C4-2B (cell line): ENCODE results near the gene DHRS9.

Experiments used
- H3K27ac ChIP-seq: fragments of 450-650 bp; 2 replicates; pipeline ENCODE4 v1.5.1; 2017
- CTCF ChIP-seq: fragments of 450-650 bp; conservative IDR thresholded peaks from 2 replicates; pipeline ENCODE4 v1.5.1; 2017; ENCODE audit warnings: mild to moderate bottlenecking
- ZFX ChIP-seq: fragments of 450-650 bp; IDR thresholded peaks from 2 replicates; pipeline ENCODE4 v1.6.1; 2017

Gene DHRS9

GRCh38 chr2:169035887-169036286 lies 33.5 kb upstream of the DHRS9 start:
- TF ChIP-seq ZFX (no peak), CTCF (no peak)
- H3K27ac ChIP-seq = no peak overlapping the region

GRCh38 chr2:169036736-169037440 lies 32.5 kb upstream of the DHRS9 start:
- TF ChIP-seq ZFX (no peak), CTCF (no peak)

GRCh38 chr2:169038338-169038757 lies 31.0 kb upstream of the DHRS9 start:
- TF ChIP-seq CTCF = no peak
- TF ChIP-seq ZFX = no peak
- H3K27ac ChIP-seq = no peak overlapping the region

More at GRCh38 chr2:169036736-169037440, 32.5 kb upstream of the DHRS9 start:
- no peak overlapping the region for H3K27ac ChIP-seq

- TF ChIP-seq CTCF = no peak
- TF ChIP-seq ZFX = no peak
- H3K27ac ChIP-seq = no peak overlapping the region
Measured at GRCh38 chr2:169039702-169040101, 29.7 kb upstream of the DHRS9 start.

- TF ChIP-seq CTCF = no peak
- no peak for TF ChIP-seq ZFX
- no peak overlapping the region for H3K27ac ChIP-seq
Measured at GRCh38 chr2:169041594-169041993, 27.8 kb upstream of the DHRS9 start.

- no peak overlapping the region for H3K27ac ChIP-seq
- TF ChIP-seq CTCF = no peak
- no peak for TF ChIP-seq ZFX
Measured at GRCh38 chr2:169042856-169043255, 26.5 kb upstream of the DHRS9 start.

GRCh38 chr2:169046440-169047151 lies 22.8 kb upstream of the DHRS9 start:
- H3K27ac ChIP-seq = no peak overlapping the region
- TF ChIP-seq CTCF = no peak
- TF ChIP-seq ZFX = no peak
